Fibroblast of lung (primary cell): Measurements from ENCODE around the gene RPH3AL. TPM values are rescaled to one million over a fixed set of nuclear protein-coding genes. Genes with fewer than 3 reads are reported as not detected.

ENCODE experiments used
- DNase-seq, 2 donors: peaks; one replicate each; pipeline versions ENCODE4 v3.0.0 to v3.0.0-alpha.2; 2010; ENCODE audit warnings: low read depth in 2 of 2
- H2AFZ ChIP-seq: 2 replicates; pipeline ENCODE4 v1.5.1; 2012; ENCODE audit warnings: low read length, control low read depth, inconsistent platforms
- H3K27ac ChIP-seq: 2 replicates; pipeline ENCODE4 v1.5.1; 2011; ENCODE audit warnings: low read length, control low read depth; ENCODE audit not compliant: insufficient read depth
- H3K27me3 ChIP-seq: 2 replicates; pipeline ENCODE4 v1.5.1; 2011; ENCODE audit warnings: mild to moderate bottlenecking, low read length; ENCODE audit not compliant: control insufficient read depth, insufficient read depth
- H3K36me3 ChIP-seq: 2 replicates; pipeline ENCODE4 v1.5.1; 2011; ENCODE audit warnings: low read length; ENCODE audit not compliant: control insufficient read depth, insufficient read depth
- H3K4me1 ChIP-seq: 2 replicates; pipeline ENCODE4 v1.5.1; 2011; ENCODE audit warnings: low read length; ENCODE audit not compliant: control insufficient read depth, insufficient read depth; ENCODE audit errors: extremely low read depth
- H3K4me2 ChIP-seq: 2 replicates; pipeline ENCODE4 v1.5.1; 2011; ENCODE audit warnings: low read length, control low read depth; ENCODE audit not compliant: insufficient read depth; ENCODE audit errors: extremely low read depth
- H3K4me3 ChIP-seq, 4 experiments: fragments of 200-600 bp in 1 of 4; sonication (generic) in 1 of 4; replicated peaks in 1 of 4; 2 replicates each; pipeline ENCODE4 v1.5.1; 2011 to 2016; ENCODE audit warnings: low read length in 4 of 4, low read depth in 3 of 4, mild to moderate bottlenecking in 3 of 4, control low read depth in 2 of 4, inconsistent platforms in 1 of 4, mixed read lengths in 1 of 4; ENCODE audit not compliant: insufficient read depth in 1 of 4; ENCODE audit errors: control extremely low read depth in 1 of 4
- H3K79me2 ChIP-seq: 2 replicates; pipeline ENCODE4 v1.5.1; 2012; ENCODE audit warnings: mild to moderate bottlenecking, low read length, inconsistent platforms; ENCODE audit not compliant: control insufficient read depth, insufficient read depth
- H3K9ac ChIP-seq: 2 replicates; pipeline ENCODE4 v1.5.1; 2011; ENCODE audit warnings: mild to moderate bottlenecking, low read length, control low read depth; ENCODE audit not compliant: insufficient read depth
- H3K9me3 ChIP-seq: 2 replicates; pipeline ENCODE4 v1.5.1; 2012; ENCODE audit warnings: low read depth, low read length; ENCODE audit not compliant: control insufficient read depth, insufficient read depth
- H4K20me1 ChIP-seq: 2 replicates; pipeline ENCODE4 v1.5.1; 2011; ENCODE audit warnings: low read length; ENCODE audit not compliant: control insufficient read depth, insufficient read depth; ENCODE audit errors: extremely low read depth
- EZH2 ChIP-seq: IDR thresholded peaks from 2 replicates; pipeline ENCODE4 v1.5.1; 2012; ENCODE audit warnings: low read length, control low read depth, mild to moderate bottlenecking; ENCODE audit errors: missing control alignments
- polyA plus RNA-seq, 2 donors: library from polyadenylated mRNA; depleted of rRNA in 1 of 2; stranded (reverse) in 1 of 2; unstranded in 1 of 2; fragments of >200 nt; gene quantifications; 2 replicates each; pipeline ENCODE4 v1.2.1, GENCODE V29; 2011 to 2012; ENCODE audit warnings: missing spikeins in 1 of 2
- total RNA-seq: library from RNA; depleted of rRNA; stranded (reverse); fragments of >200 nt; gene quantifications from 2 replicates; pipeline ENCODE4 v1.2.1, GENCODE V29; 2014
- TF ChIP-seq, protein P1 (sequence below), 2 donors: IDR thresholded peaks in 1 of 2; conservative IDR thresholded peaks in 1 of 2; 1 replicate in 1 of 2; 2 replicates in 1 of 2; pipeline ENCODE4 v1.5.1; 2011 to 2012; ENCODE audit warnings: low read length in 2 of 2, control low read depth in 1 of 2, inconsistent platforms in 1 of 2, low read depth in 1 of 2, mild to moderate bottlenecking in 1 of 2

RPH3AL gene
- total and polyA plus RNA-seq, 2 donors (not counting 1 experiment from before 2014, with no cell fraction given) = 0.49 to 3.0 TPM

DNA sequence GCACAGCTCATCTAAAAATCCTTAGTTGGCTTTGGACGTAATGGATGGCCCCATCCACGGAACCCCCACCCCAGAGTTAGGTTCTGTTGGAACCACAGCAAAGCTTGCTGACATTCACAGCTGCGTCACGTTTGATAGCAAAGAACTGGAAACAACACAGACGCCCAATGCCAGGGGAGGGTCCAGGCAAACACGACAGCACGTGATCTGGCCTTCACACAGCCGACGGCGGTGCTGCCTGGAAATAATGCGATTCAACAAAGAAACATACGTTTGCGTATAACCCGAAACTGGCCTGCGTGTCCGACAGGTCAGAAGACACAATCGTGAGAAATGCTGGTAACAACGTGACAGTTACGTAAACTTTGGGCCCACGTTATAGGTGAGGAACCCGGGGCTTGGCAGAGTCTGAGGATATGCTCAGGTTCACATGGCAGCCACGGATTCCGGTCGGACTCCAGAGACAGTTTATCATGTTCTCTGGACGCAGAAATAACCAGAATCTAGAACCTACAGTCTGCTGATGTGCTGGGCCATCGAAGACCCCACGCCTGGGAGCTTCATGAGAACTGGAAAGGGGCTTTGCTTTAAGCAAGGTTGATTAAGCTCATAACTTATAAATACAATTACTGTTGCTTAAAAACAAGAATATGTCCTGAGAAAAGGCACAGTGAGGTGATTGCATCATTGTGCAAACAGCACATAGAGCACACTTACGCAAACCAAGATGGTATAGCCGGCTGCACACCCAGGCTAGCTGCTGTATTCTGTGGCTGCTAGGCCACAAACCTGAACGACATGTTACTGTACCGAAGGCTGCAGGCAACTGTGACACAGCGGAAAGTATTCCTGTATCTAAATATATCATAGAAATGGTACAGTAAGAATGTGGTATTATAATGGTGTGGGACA, 70.4 kb downstream of the RPH3AL start:
- Histone ChIP-seq H3K4me3 (no peak overlapping the region), H3K9me3 (no peaks in the 10 kb centered on the region), H2AFZ (no peak overlapping the region), H3K9ac (no peak overlapping the region), H4K20me1 (no peaks in the 10 kb centered on the region), H3K27me3 (no peaks in the 10 kb centered on the region), H3K4me1 (no peaks in the 10 kb centered on the region), H3K4me2 (no peak overlapping the region), H3K79me2 (no peaks in the 10 kb centered on the region), H3K27ac (no peak overlapping the region), H3K36me3 (no peaks in the 10 kb centered on the region)
- no peak for DNase-seq
- no peak for TF ChIP-seq EZH2
- TF ChIP-seq, protein P1, sequence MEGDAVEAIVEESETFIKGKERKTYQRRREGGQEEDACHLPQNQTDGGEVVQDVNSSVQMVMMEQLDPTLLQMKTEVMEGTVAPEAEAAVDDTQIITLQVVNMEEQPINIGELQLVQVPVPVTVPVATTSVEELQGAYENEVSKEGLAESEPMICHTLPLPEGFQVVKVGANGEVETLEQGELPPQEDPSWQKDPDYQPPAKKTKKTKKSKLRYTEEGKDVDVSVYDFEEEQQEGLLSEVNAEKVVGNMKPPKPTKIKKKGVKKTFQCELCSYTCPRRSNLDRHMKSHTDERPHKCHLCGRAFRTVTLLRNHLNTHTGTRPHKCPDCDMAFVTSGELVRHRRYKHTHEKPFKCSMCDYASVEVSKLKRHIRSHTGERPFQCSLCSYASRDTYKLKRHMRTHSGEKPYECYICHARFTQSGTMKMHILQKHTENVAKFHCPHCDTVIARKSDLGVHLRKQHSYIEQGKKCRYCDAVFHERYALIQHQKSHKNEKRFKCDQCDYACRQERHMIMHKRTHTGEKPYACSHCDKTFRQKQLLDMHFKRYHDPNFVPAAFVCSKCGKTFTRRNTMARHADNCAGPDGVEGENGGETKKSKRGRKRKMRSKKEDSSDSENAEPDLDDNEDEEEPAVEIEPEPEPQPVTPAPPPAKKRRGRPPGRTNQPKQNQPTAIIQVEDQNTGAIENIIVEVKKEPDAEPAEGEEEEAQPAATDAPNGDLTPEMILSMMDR (conservative IDR thresholded peaks at IDR 0.05 in 1 of 2, IDR thresholded peaks at IDR 0.05 in 1 of 2; ENCODE audit: low read depth in 1 of 2, low read length in 2 of 2) = no peak

DNA sequence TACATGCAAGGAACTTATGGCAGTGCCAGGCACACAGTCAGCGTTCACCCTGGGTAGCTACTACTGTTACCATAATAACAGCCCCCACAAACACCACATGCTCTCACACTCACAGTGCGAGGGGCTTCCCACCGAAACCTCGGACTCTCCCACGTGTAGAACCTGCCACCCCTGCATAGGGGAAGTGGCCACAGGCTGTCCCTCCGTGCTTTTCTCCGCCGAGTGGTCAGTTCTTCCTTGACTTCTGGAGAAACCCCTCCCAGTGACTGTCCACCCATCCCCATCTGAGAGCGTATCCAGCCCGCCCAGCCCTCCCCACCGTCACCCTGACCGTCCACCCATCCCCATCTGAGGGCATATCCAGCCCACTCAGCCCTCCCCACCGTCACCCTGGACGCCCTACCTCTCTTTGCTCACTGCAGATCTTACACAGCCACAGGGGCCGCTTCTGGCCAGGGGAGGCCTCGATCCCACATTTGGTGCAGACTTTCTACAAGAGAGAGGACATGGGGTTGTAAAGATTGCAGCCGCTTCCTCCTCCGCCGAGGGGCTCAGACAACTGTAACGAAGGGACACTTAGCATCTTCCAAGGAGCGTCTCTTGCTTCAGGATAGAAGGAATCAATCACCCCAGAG, 71.1 kb downstream of the RPH3AL start:
- Histone ChIP-seq H3K9me3 (no peaks in the 10 kb centered on the region), H3K27ac (no peak overlapping the region), H3K9ac (no peak overlapping the region), H3K36me3 (no peaks in the 10 kb centered on the region), H2AFZ (no peak overlapping the region), H3K4me2 (no peak overlapping the region), H3K4me1 (no peaks in the 10 kb centered on the region), H3K4me3 (no peak overlapping the region), H3K79me2 (no peaks in the 10 kb centered on the region), H3K27me3 (no peaks in the 10 kb centered on the region), H4K20me1 (no peaks in the 10 kb centered on the region)
- no peak for DNase-seq
- TF ChIP-seq EZH2 = no peak
- TF ChIP-seq, protein P1 (conservative IDR thresholded peaks at IDR 0.05 in 1 of 2, IDR thresholded peaks at IDR 0.05 in 1 of 2; ENCODE audit: low read depth in 1 of 2, low read length in 2 of 2) = no peak

DNA sequence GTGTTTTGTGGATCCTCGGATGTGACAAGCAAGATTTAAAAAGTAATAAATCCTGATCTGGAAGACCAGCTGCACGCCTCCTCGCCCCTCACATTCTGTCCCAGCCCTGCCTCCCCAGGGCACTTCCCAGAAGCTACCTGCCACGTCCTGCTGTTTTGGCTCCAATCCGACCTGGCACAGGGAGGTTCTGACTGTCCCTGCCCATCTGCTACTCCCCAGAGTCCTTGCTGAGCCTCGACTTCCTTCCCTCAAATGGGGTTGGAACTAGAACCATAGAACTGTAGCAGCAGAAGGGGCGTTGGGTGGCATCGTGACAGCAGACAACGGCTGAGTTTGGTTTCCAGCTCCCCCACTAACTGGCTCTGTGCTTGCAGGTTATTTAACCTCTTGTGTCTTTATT, 71.7 kb downstream of the RPH3AL start:
- H3K27me3 ChIP-seq = no peaks in the 10 kb centered on the region
- no peak overlapping the region for H3K9ac ChIP-seq
- DNase-seq = no peak
- no peaks in the 10 kb centered on the region for H3K9me3 ChIP-seq
- no peak for TF ChIP-seq EZH2
- TF ChIP-seq, protein P1 (conservative IDR thresholded peaks at IDR 0.05 in 1 of 2, IDR thresholded peaks at IDR 0.05 in 1 of 2; ENCODE audit: low read depth in 1 of 2, low read length in 2 of 2) = no peak
- H3K4me3 ChIP-seq = no peak overlapping the region
- no peaks in the 10 kb centered on the region for H3K36me3 ChIP-seq
- no peak overlapping the region for H3K4me2 ChIP-seq
- H2AFZ ChIP-seq = no peak overlapping the region
- H3K4me1 ChIP-seq = no peaks in the 10 kb centered on the region
- H4K20me1 ChIP-seq = no peaks in the 10 kb centered on the region
- H3K27ac ChIP-seq = no peak overlapping the region
- H3K79me2 ChIP-seq = no peaks in the 10 kb centered on the region
